GM18511 (cell line): ENCODE data around the gene ANO1.

Experiments used
- ATAC-seq: cut with Tn5 transposase; IDR thresholded peaks from one replicate; pipeline ENCODE4 v1.9.1; 2021; ENCODE audit warnings: mild to moderate bottlenecking, moderate library complexity; ENCODE audit not compliant: unreplicated experiment

ANO1 gene

DNA sequence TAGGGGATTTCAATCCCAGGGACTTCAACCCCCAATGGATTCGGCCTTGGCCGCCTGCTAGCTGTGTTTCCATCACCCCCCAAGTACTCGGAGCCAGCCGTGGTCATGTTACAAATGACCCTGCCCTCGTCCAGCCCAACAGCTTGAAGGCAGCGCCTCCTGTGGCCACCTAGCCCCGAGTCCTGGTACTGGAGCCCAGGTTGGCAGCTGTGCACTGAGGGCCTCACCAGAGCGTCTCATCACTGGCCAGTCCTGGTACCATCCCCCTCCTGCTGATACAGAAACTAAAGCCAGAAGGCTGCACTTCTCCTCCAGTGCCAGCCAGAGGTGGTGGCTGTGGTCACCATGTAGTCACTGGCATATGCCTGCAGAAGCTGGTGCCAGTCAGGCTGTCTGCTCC, 80.1 kb downstream of the ANO1 start:
- no peak for ATAC-seq

DNA sequence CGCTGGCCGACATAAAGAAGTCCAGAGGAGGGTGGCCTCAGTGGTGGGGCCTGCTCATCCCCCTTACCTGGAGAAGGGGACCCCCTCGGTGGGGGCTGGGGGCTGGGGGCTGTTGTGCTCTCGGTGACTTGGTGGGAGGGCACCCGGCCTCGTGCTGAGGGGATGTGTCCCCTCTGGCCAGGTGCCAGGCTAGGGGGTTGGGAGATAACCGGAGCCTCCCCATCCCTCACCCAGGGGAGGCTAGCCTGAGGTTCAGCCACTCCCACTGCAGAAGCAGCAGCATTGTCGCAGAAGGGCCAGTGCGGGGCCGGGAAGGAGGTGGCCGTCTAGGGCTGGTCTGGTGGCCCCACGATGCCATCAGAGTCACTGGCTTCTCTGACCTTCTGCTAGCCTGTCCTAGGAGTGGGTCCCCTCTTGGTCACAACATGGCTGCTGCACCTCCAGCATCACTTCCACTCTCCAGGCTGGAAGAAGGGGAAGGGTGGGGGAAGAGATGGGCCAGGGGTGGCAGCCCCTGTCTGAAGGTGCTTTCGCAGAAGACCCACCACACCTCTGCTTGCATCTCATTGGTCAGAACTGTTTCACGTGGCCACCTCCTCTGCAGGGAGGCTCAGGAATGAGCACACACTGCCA, 80.8 kb downstream of the ANO1 start:
- no peak for ATAC-seq

DNA sequence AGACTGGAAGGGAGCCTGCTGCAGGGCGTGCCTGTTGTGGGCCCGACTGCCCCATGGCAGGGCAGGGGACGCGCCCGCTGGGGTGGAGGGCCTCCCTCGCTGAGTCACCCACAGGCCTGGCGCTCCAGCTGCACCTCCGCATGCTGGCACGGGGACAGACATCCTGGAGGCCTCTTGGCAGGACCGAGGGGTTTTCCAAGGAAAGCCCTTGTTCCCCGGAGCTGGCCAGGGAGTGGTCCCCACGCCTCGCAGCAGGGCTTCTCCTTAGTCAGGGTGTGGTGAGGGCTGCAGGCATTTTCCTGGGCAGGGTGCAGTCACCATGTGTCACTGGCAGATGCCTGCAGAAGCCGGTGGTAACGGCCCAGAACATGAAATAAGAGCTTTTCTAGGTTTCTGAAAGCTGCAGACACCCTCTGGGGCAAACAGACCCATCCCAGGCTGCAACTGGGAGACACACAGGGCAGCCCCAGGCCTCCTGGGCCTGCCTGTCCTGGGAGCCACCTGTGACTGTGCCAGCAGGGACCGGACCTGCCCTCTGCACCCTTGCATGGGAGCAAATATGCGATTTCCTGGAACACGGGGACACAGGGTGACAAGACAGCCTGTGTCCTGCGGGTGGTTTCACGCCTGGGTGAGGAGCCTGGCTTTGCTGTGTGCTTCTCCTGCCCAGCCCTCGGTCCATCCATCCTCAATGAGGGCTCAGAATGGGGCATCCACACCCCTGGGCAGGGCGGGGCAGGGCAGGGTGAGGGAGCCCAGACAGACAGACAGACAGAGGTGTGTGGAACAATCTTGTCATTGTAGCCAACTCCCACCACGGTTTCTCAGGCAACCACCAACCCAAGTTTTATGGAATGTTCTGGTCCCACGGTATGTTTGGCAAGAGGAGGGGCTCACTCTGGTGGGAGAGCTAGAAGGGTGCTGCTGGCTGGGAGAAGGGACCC, 81.8 kb downstream of the ANO1 start:
- no peak for ATAC-seq

DNA sequence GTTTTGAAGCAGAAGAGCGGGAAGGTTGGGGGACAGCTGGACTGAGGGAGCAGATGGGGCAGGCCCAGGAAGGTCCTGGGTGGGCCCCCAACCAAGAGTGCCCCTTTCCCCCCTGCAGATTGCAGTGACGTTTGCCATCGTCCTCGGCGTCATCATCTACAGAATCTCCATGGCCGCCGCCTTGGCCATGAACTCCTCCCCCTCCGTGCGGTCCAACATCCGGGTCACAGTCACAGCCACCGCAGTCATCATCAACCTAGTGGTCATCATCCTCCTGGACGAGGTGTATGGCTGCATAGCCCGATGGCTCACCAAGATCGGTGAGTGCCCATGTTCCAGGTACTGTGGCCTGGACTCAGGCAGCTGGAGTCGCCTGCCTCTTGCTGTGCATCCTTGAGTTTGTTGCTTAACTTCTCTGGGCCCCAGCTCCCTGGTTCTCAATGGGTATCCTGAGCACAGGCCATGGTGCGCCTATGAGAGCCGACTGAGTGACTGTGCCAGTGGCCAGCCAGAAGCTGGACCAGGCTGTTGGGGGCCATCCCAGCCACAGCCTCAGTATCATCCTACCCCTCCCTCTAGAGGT, 83.0 kb downstream of the ANO1 start:
- no peak for ATAC-seq

DNA sequence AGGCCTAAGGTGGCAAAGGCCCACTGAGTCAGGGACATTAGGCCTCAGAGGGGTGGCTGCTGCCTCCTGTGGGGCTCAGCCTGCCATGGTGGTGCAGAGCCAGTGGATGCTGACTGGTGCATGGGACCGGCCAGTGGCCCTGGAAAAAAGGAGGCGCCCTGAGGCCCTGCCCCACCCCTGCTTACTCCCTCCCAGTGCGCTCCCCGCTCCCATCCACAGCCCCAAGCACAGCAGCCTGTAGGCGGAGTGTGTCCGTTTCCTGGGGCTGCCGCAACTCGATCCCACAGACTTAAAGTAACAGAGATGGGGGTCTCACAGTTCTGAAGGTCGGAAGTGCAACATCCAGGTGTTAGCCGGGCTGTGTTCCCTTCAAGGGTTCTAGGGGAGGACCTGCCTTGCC, 86.6 kb downstream of the ANO1 start:
- no peak for ATAC-seq

DNA sequence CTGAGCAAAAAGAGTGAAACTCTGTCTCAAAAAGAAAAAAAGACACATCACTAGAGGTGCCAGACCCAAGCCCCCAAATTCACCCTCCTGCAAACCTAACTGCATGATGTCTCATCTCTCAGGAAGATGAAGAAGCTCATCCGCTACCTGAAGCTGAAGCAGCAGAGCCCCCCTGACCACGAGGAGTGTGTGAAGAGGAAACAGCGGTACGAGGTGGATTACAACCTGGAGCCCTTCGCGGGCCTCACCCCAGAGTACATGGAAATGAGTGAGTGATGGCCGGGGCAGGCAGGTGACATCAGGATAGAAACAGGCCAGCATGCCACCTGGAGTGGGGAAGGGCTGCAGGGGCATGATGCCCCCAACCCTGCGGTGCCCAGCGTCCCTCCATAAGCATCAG, 89.0 kb downstream of the ANO1 start:
- no peak for ATAC-seq

DNA sequence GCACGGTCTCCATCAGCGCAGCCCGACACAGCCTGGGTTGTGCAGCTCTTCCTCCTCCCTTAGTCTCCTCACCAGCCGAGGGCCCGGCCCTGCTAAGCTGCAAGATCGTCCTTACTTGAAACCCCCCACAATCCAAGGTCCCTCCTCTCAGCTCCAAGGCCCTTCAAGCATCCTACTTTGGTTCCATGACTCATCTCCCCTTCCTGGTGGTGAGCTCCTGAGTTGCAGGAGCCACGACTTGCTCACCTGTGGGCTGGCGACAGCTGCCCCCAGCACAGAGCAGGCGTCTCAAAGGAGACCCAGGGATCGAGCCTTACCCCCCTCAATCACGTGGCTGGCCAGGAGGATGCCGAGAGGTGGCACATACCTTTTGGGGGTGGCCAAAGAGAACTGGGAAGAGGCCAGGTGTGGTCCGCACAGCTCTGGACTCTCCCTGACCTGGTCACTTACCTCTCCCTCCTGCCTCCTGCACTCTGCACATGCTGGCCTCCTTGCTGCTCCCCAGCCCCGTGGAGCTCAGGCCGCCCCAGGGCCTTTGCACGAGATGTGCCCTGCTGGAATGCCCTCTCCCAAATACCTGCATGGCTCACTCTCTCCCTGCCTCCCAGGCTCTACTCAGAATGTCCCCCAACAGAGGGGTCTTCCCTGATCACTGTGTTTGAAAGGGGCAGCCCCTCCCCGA, 89.7 kb downstream of the ANO1 start:
- no peak for ATAC-seq

DNA sequence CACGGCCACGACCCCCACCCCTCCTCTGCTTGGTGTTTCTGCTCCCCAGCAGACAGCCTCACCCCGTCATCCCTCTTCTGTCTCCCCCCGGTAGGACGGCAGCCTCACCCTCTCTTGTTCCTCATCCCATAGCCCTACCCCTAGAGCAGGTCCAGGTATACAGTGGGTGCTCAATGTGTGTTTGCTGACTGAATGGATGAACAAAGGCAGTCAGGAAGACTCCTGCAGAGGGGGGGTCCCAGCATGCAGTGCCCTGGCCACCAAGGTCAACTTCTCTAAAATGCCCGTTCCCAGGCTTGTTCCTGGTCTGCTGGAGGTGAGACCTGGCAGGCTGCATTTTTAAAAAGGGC, 90.3 kb downstream of the ANO1 start:
- ATAC-seq = no peak

DNA sequence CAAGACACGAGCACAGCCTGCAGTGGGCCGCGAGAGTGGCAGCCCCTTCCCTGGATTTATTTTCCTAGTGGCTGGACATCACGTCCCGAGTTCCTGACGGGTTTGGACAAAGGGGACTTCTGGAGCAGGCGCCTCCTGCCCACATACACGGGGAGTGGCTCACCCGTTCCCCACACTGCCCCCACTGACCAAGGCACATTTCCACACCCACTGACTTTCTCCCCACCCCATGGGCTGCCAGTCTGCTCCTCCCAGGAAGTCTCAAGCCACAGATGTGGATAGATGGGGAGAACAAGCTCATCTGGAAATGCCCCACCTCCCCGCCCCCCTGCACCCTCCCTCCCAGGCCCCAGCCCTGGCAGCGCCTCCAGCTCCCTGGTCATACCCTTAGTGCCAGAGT, 91.0 kb downstream of the ANO1 start:
- ATAC-seq = no peak

DNA sequence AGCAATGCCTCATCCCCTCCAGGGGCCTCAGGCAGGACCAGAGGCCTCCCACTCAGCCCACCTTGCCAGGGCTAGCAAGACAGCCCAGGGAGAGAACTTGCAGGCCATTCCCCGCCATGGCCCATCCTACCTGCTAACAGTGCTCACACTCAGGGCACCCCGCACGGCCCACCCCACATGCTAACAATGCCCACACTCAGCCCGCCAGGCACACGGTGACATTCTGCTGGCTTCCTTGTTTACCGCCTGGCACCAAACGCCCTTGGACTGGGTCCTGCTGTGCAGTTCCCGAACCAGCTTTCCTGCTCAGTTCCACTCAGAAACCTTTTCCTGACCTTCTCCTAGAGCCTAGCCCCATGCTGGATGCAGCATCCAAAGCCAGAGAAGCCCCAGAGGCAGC, 91.5 kb downstream of the ANO1 start:
- no peak for ATAC-seq

DNA sequence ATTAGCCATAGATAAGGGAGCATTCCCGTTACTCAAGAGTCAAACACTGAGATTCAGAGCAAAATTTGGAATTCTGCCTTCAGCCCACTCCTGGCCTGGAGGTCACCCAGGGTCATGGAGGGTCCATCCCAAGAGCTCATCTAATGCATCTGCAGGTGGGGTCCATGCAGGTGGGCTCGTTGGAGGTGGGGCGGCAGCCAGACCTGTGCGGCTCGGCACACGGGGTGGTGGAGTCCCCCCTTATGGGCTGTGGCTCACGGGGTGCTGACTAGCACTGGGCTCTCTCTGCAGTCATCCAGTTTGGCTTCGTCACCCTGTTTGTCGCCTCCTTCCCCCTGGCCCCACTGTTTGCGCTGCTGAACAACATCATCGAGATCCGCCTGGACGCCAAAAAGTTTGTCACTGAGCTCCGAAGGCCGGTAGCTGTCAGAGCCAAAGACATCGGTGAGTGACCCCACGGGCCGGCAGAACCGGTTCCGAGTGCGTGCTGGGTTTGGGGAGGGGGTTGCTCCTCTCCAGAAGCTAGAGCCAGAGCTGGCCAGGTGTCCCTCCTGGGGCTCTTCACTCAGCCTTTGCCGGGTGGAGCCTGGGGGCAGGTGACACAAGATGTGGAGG, 92.6 kb downstream of the ANO1 start:
- no peak for ATAC-seq

DNA sequence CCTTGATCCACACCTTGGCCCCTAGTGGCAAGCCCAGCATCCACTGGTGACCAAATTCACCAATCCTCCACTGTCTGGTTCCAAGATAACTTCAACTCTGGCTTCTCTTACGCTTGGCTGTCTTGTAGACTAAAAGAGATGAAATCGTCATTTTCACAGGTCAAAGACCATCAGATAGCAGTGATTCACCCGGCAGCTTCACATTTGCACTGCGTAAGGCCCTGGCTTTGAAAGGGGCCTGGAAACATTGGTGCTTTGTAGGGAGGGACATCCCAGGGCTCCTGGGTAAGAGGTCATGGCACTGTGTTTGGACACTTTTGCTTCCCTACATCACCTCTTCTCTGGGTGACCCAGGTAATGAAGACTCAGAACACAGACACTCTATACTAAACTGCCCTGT, 94.9 kb downstream of the ANO1 start:
- ATAC-seq = no peak

DNA sequence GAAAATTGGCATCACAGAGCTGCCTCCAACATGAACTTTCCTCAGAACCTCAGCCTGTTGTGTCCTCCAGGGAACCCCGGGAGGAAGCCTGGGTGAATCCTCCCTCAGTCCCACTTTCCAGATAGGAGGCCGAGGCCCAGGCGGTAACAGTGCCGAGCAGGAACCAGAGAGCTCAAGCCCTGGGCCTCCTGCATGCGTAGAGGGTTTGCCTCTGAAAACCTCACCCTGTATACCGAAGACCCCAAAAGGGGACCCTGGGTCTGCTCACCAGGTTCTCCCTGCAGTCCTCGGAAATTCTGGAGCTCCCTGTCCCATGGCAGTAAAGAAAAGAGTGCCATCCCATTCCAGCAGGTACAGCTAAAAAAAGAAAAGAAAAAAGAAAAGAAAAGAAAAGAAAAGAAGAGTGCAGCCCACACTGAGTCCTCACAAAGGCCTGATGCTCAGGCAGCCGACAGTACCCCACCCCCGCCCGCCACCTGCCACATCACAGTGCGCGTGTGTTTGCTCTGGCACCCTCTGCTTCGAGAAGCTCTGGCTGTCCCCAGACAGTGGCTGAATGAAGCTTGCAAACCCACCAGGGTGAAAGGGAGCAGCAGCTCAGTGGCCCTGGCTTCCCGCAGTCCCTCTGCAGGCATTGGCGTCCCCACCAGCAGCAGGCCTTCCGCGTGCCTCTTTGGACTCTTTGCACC, 96.6 kb downstream of the ANO1 start:
- no peak for ATAC-seq

DNA sequence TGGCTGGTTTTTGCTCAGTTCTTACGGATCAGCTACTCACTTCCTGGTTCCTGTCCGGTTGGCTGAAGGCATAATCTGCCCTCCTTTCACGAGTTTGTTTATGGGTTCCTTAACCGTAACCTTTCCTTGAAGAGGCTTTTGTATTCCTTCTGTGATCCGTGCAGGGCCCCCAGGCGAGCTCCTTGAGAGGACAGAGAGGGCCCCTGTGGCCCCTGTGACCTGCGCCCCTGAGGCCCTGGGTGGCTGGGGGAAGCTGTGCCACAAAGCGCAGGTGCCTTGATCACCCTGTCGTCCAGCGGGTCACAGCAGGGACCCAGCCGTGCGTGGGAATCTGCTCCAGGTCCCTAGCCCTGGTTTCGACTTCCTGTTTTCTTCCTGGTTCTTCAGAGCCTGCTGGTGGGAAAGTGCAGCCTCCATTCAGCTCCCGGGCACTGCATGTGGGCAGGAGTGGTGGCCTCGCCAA, 97.2 kb downstream of the ANO1 start:
- no peak for ATAC-seq

DNA sequence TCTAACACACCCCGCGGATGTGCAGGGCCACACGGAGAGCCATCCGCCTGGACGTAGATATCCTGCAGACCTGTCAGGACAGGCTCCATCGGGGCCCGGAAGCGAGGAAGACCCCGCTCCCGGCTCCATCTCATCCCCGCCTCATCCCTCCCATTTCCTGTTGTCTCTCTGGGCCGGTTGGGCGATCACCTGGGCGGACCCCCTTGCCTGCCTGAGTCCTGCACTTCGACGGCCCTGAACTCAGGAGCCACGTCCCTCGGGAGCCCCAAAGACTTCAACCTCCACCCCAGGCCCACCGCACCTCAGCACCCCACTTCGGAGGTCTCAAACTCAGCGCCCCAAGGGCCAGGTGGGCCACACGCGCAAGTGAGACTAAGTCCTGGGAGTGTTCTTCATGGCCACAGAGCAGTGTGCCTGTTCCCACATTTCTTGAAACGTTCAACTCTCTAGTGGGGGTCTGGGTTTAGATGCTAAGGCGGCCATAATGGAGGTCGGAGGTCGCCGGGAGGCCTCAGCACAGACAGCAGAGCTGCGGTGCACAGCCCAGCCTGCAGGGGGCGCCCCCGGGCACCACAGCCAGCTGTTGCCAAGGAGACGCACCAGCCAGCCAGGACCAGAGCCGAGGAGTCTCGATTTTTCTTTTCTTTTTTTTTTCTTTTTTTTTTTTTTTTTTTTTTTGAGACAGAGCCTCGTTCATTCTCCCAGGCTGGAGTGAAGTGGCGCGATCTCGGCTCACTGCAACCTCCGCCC, 99.0 kb downstream of the ANO1 start:
- no peak for ATAC-seq

DNA sequence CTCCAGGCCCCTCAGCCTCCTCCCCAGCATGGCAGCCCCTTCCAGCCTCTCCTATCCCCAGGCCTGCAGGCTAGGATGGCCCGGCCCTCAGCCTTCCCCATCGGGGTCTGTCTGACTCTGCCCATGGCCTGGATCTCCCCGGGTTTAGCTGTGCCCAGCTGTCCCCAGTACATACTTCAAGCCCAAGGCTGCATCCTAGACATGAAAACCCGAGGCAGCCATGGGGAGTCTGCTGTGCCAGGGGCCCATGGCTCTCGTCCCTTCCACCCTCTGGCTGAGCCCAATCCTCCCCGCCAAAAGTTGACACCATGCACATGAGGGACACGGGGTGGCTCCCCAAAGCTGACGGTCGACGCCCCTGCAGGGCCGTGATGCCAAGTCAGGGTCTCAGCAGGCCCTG, 102.8 kb downstream of the ANO1 start:
- ATAC-seq = no peak

DNA sequence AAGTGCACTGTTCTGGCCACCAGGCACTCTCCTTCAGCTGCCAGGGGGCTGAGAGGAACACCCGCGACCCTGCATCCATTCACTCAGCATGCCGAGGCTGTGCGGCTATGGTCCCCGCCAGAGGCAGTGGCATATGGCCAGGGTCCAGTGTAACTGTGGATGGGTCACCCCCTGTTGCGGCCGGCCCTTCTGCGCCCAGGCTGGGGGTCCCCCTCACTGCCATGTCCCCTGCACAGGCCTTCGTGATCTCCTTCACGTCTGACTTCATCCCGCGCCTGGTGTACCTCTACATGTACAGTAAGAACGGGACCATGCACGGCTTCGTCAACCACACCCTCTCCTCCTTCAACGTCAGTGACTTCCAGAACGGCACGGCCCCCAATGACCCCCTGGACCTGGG, 104.1 kb downstream of the ANO1 start:
- ATAC-seq = no peak

DNA sequence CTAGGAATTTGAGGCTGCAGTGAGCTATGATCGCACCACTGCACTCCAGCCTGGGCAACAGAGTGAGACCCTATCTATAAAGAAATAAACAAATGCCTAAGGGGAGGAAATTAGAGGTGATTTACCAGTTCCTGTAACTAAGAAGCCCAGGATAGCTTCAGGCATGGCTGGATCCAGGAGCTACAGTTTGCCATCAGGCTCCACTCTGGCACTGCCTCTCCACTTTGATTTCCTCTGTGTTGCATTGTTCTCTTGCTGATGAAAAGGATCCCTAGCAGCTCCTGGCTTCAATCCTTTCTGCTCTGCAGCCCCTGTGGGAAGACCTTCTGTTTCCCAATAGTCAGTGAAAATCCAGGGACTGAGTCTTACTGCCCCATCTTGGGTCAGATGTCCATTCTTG, 104.9 kb downstream of the ANO1 start:
- ATAC-seq = no peak

DNA sequence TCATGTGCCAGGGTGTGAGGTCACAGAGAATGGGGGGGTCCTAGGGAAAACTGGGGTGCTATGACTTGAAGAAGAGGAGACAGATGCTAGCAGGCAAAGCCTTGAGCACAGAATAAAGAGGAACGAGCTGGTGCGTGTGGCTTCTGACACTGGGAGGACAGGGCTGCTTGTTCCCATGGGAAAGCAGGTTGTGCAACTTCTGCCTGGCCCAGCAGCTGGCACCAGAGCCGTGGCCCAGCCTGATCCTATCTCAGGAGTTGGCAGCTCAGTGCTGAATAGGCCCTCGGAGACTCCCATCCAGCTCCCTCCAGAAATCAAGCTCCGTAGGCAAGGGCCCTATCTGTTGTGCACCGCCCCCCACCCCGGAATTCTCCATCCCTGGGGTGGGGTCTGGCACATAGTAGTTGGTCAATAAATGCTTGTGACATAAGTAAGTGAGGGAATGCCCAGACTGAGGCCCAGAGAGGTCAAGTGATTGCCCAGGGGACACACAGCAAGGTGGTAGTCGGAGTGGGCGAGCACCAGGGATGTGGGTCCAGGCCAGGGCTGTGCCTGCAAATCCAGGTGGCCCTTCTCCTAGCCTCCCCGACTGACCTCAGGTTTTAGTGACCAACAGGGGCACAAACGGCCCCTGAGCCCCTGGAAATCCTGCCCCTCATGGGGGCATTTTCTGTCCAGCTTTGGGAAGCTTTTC, 105.5 kb downstream of the ANO1 start:
- ATAC-seq = no peak
